ENCODE data around the gene RDH11.

- TF ChIP-seq POLR2A (IDR thresholded peaks at IDR 0.05) (no peak), CTCF (IDR thresholded peaks at IDR 0.05) (no peak)
These were observed 24.3 kb upstream of the RDH11 start for GRCh38 chr14:67719866-67720265.
